PFSK-1 (cell line): ENCODE data around the gene HSPA12B.

Source experiments
- POLR2AphosphoS5 ChIP-seq: IDR thresholded peaks from 2 replicates; pipeline ENCODE4 v1.6.1; 2012; ENCODE audit warnings: low read depth, mild to moderate bottlenecking, control low read depth, low read length, moderate library complexity
- REST ChIP-seq, 2 experiments: IDR thresholded peaks; 2 replicates each; pipeline versions ENCODE4 v1.6.1 to v1.8.0; 2011 to 2012; ENCODE audit warnings: low read depth in 2 of 2, low read length in 2 of 2, control low read depth in 1 of 2, inconsistent platforms in 1 of 2, mild to moderate bottlenecking in 1 of 2, moderate library complexity in 1 of 2; ENCODE audit not compliant: insufficient read depth in 1 of 2

GRCh38 chr20:3696745-3697587 lies 35.5 kb upstream of the HSPA12B start:
- TF ChIP-seq REST (IDR thresholded peaks at IDR 0.05; ENCODE audit: insufficient read depth in 1 of 2, low read depth in 2 of 2, low read length in 2 of 2) (no peak), POLR2AphosphoS5 (no peak)
